Panc1 (cell line): ENCODE results near the gene HOXB2. TPM values are rescaled to one million over a fixed set of nuclear protein-coding genes. Genes with fewer than 3 reads are reported as not detected.

ENCODE experiments used
- ATAC-seq: fragments of 200-7000 bp; cut with Tn5 transposase; 2 replicates; pipeline ENCODE4 v1.9.1; 2020; ENCODE audit warnings: mild to moderate bottlenecking, moderate library complexity
- BruUV-seq: library from RNA; stranded (reverse); fragments of 400-500 nt; replicated peaks from 2 replicates; lab custom pipeline; 2021; lab: Mats Ljungman, UMichigan
- CTCF ChIA-PET: fragments of 300-600 bp; sonication (Branson Sonifier 250); formaldehyde crosslinking; loops from one replicate; lab custom pipeline; 2022; ENCODE audit warnings: antibody characterized with exemption; lab: Charles Lee
- POLR2A ChIA-PET: fragments of 300-600 bp; sonication (Branson Sonifier 250); formaldehyde crosslinking; loops from one replicate; lab custom pipeline; 2022; ENCODE audit warnings: antibody characterized with exemption; lab: Charles Lee
- DNase-seq: peaks from one replicate; pipeline ENCODE4 v3.0.0-alpha.2; 2010; ENCODE audit warnings: low read depth, low spot score
- H3K27ac ChIP-seq: 2 replicates; pipeline ENCODE4 v1.5.1; 2011; ENCODE audit warnings: mild to moderate bottlenecking, low read length, inconsistent platforms
- H3K27me3 ChIP-seq: fragments of 200-500 bp; sonication (Bioruptor generic); 2 replicates; pipeline ENCODE4 v1.6.0; 2014; ENCODE audit warnings: low read length, inconsistent platforms; ENCODE audit not compliant: control insufficient read depth, insufficient read depth
- H3K36me3 ChIP-seq: fragments of 200-500 bp; sonication (Bioruptor generic); 2 replicates; pipeline ENCODE4 v1.5.1; 2014; ENCODE audit warnings: inconsistent platforms, mild to moderate bottlenecking, low read length, moderate library complexity; ENCODE audit not compliant: control insufficient read depth, insufficient read depth
- H3K4me1 ChIP-seq: 2 replicates; pipeline ENCODE4 v1.5.1; 2011; ENCODE audit warnings: inconsistent platforms, mild to moderate bottlenecking, low read length, moderate library complexity; ENCODE audit not compliant: control insufficient read depth, insufficient read depth
- H3K4me3 ChIP-seq, 2 experiments: 2 replicates each; pipeline ENCODE4 v1.5.1; 2011 to 2012; ENCODE audit warnings: low read depth in 2 of 2, low read length in 2 of 2, mild to moderate bottlenecking in 2 of 2, inconsistent platforms in 1 of 2, moderate library complexity in 1 of 2
- H3K9me3 ChIP-seq: fragments of 200-500 bp; sonication (Bioruptor generic); 2 replicates; pipeline ENCODE4 v1.5.1; 2014; ENCODE audit warnings: low read depth, mild to moderate bottlenecking, inconsistent platforms, low read length, moderate library complexity; ENCODE audit not compliant: control insufficient read depth, insufficient read depth
- POLR2AphosphoS5 ChIP-seq: IDR thresholded peaks from 2 replicates; pipeline ENCODE4 v1.6.1; 2012; ENCODE audit warnings: mild to moderate bottlenecking, low read depth, low read length, moderate library complexity
- SIN3A ChIP-seq: IDR thresholded peaks from 2 replicates; pipeline ENCODE4 v1.6.1; 2012; ENCODE audit warnings: low read depth, mild to moderate bottlenecking, low read length, moderate library complexity, borderline replicate concordance; ENCODE audit not compliant: insufficient read depth
- TCF7L2 ChIP-seq: IDR thresholded peaks from 2 replicates; pipeline ENCODE4 v1.6.1; 2011; ENCODE audit warnings: mild to moderate bottlenecking, low read depth, low read length, inconsistent platforms
- in situ Hi-C: cut with HindIII; loops from 2 replicates; pipeline ENCODE4 v1.10.0; 2016; ENCODE audit warnings: low sequenced_read_pairs, low pct_unique_long_range_greater_than_20kb
- intact Hi-C: fragments of 100-400 bp; cut with micrococcal nuclease; formaldehyde crosslinking; loops from one replicate; pipeline ENCODE4 v1.10.0; 2022; ENCODE audit not compliant: unreplicated experiment
- total RNA-seq: library from RNA; stranded (reverse); gene quantifications from one replicate; pipeline ENCODE4 v1.2.1, GENCODE V29; 2021; ENCODE audit not compliant: unreplicated experiment
- TF ChIP-seq, protein P1 (sequence below), 2 experiments: IDR thresholded peaks; 2 replicates each; pipeline ENCODE4 v1.6.1; 2011 to 2012; ENCODE audit warnings: low read depth in 2 of 2, control low read depth in 1 of 2, low read length in 1 of 2, mild to moderate bottlenecking in 1 of 2, moderate library complexity in 1 of 2; ENCODE audit not compliant: insufficient read depth in 1 of 2
- TF ChIP-seq, protein P2 (sequence below): fragments of 450-650 bp; IDR thresholded peaks from 2 replicates; pipeline ENCODE4 v1.5.1; 2017; ENCODE audit warnings: mild to moderate bottlenecking

HOXB2 gene
- total RNA-seq, 1 experiment from 2014 or later: 70.1 TPM

DNA sequence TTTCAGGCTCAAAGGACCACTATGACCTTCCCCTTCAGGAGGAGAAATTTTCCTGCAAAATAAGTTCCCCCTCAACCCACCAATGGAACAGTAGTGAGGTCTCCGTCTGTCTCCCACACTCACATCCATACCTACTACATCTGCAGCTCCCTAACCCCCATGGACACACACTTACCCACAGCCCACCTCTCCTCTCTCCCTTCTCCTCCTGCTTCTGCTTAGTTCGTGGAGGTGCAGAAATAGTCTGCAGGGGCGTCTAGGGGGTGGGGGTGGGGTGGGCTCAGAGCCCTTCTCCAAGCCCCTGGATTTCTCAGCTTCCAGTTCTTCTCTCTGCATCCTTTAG lies 24.3 kb upstream of the HOXB2 start:
- no TSS peak for BruUV-seq
- CTCF ChIA-PET: interaction anchor here (0.8 to 1.0 kb wide), 2 partner anchors 19 to 217 kb away, joined by 3 read pairs; no protein-coding TSS in a partner anchor
- no peak for TF ChIP-seq TCF7L2
- TF ChIP-seq, protein P1, sequence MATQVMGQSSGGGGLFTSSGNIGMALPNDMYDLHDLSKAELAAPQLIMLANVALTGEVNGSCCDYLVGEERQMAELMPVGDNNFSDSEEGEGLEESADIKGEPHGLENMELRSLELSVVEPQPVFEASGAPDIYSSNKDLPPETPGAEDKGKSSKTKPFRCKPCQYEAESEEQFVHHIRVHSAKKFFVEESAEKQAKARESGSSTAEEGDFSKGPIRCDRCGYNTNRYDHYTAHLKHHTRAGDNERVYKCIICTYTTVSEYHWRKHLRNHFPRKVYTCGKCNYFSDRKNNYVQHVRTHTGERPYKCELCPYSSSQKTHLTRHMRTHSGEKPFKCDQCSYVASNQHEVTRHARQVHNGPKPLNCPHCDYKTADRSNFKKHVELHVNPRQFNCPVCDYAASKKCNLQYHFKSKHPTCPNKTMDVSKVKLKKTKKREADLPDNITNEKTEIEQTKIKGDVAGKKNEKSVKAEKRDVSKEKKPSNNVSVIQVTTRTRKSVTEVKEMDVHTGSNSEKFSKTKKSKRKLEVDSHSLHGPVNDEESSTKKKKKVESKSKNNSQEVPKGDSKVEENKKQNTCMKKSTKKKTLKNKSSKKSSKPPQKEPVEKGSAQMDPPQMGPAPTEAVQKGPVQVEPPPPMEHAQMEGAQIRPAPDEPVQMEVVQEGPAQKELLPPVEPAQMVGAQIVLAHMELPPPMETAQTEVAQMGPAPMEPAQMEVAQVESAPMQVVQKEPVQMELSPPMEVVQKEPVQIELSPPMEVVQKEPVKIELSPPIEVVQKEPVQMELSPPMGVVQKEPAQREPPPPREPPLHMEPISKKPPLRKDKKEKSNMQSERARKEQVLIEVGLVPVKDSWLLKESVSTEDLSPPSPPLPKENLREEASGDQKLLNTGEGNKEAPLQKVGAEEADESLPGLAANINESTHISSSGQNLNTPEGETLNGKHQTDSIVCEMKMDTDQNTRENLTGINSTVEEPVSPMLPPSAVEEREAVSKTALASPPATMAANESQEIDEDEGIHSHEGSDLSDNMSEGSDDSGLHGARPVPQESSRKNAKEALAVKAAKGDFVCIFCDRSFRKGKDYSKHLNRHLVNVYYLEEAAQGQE (IDR thresholded peaks at IDR 0.05; ENCODE audit: insufficient read depth in 1 of 2, low read depth in 2 of 2, low read length in 1 of 2): no peak
- TF ChIP-seq SIN3A: no peak
- TF ChIP-seq, protein P2, sequence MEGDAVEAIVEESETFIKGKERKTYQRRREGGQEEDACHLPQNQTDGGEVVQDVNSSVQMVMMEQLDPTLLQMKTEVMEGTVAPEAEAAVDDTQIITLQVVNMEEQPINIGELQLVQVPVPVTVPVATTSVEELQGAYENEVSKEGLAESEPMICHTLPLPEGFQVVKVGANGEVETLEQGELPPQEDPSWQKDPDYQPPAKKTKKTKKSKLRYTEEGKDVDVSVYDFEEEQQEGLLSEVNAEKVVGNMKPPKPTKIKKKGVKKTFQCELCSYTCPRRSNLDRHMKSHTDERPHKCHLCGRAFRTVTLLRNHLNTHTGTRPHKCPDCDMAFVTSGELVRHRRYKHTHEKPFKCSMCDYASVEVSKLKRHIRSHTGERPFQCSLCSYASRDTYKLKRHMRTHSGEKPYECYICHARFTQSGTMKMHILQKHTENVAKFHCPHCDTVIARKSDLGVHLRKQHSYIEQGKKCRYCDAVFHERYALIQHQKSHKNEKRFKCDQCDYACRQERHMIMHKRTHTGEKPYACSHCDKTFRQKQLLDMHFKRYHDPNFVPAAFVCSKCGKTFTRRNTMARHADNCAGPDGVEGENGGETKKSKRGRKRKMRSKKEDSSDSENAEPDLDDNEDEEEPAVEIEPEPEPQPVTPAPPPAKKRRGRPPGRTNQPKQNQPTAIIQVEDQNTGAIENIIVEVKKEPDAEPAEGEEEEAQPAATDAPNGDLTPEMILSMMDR: no peak
- TF ChIP-seq POLR2AphosphoS5: no peak
- in situ Hi-C loops (no loop called here), intact Hi-C loops (no loop called here)
- Histone ChIP-seq H3K4me3 (peak overlapping the region; percentile 16 to 99), H3K9me3 (no peaks in the 10 kb centered on the region), H3K4me1 (peaks cover 97% of the 10 kb centered on the region), H3K36me3 (peaks cover 10% of the 10 kb centered on the region; the same call in 1 of the 2 replicates), H3K27ac (peak overlapping the region; percentile 97), H3K27me3 (no peaks in the 10 kb centered on the region)
- POLR2A ChIA-PET: interaction anchor here (0.6 to 1.6 kb wide), 3 partner anchors 11 to 217 kb away, joined by 3 to 7 read pairs (median 4); no protein-coding TSS in a partner anchor
- DNase-seq: no peak
- ATAC-seq: no peak

- in situ Hi-C loops: no loop called here
- Histone ChIP-seq H3K36me3 (peaks cover 10% of the 10 kb centered on the region; the same call in 1 of the 2 replicates), H3K9me3 (no peaks in the 10 kb centered on the region), H3K27ac (peak overlapping the region; percentile 97), H3K27me3 (no peaks in the 10 kb centered on the region), H3K4me1 (peaks cover 95% of the 10 kb centered on the region), H3K4me3 (peak overlapping the region; percentile 16 to 99)
- no TSS peak for BruUV-seq
- CTCF ChIA-PET: interaction anchor here (0.6 to 0.8 kb wide), 2 partner anchors 217 to 350 kb away, joined by 3 read pairs; no protein-coding TSS in a partner anchor
- DNase-seq: no peak
- POLR2A ChIA-PET: interaction anchor here (0.6 to 1.6 kb wide), 4 partner anchors 11 to 27 kb away, joined by 4 to 8 read pairs (median 6); no protein-coding TSS in a partner anchor
- ATAC-seq: no peak
- intact Hi-C loops: no loop called here
- TF ChIP-seq, protein P1 (IDR thresholded peaks at IDR 0.05; ENCODE audit: insufficient read depth in 1 of 2, low read depth in 2 of 2, low read length in 1 of 2): no peak
- TF ChIP-seq POLR2AphosphoS5 (peak; percentile 58; the same call in 1 of the 2 replicates), TCF7L2 (no peak), SIN3A (no peak)
- TF ChIP-seq, protein P2: no peak
Observed at GRCh38 chr17:48568499-48569239, 23.8 kb upstream of the HOXB2 start.
